ENCODE measurements around the gene FOXK1.
"Not testable (repeated sequence)": the region's sequence is repeated elsewhere in the genome, so short reads cannot be mapped to it uniquely, and the experiment has no call there.

Gene FOXK1

DNA sequence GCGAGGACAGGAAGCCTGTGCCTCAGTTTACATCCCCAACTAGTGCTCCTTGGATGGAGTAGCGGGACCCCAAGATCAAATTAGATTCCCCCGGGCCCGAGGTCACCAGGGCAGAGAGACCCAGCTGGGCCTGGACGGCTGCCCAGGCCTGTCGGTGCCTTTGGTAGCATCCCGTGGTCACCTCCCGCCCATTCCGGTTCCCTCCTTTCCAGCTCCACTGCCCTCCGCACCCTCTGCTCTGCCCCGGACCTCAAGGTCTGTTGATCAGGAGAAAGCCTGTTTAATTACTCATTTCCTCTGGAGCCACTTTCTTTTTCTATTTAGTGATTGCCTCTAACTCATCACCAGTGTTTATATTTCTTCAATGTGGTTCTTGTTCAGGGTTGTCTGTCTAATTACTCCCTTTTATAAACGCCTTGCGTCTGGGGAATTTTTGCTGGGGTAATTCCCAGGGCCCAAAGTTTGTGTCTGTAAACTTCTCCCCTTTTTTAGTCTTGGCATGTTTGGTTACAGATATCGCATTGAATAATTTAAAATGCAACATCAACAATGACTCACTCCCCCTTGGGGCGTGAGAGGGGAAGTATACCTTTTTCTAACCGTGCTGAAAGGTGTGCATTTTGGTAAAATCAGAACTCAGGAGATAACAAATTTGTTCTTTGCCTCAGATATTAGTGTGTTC is 1.9 kb downstream of the FOXK1 start:
- Histone ChIP-seq H3K4me1 (ENCODE audit: control insufficient read depth in 2 of 2, insufficient read depth in 1 of 2, low read depth in 1 of 2, low read length in 2 of 2) (peaks cover 8 to 9% of the 10 kb centered on the region in 2 donors), H4K91ac (ENCODE audit: low read depth, low read length, poor library complexity) (no peak overlapping the region), H3K27ac (replicated peaks; ENCODE audit: low read length) (no peak overlapping the region), H3K27me3 (ENCODE audit: control insufficient read depth in 3 of 3, insufficient read depth in 3 of 3, low read depth in 1 of 3, low read length in 3 of 3) (peaks cover 0 to 5% (median 0%) of the 10 kb centered on the region in 3 experiments), H2BK12ac (ENCODE audit: low read length) (no peak overlapping the region), H3K9me3 (replicated peaks in 1 of 2; ENCODE audit: control insufficient read depth in 2 of 2, insufficient read depth in 1 of 2, low read depth in 1 of 2, low read length in 2 of 2) (peaks cover 2 to 6% of the 10 kb centered on the region in 2 donors), H2BK5ac (ENCODE audit: low read length) (no peak overlapping the region), H4K8ac (ENCODE audit: low read depth, low read length) (no peak overlapping the region), H3K4me2 (ENCODE audit: insufficient read depth, low read length, poor library complexity, severe bottlenecking) (peak overlapping the region; percentile 94), H2BK15ac (ENCODE audit: low read length) (no peak overlapping the region), H3K18ac (ENCODE audit: low read length) (peak overlapping the region; percentile 44), H3K4ac (ENCODE audit: low read length) (no peak overlapping the region), H3K14ac (ENCODE audit: low read length) (no peak overlapping the region), H3K36me3 (replicated peaks in 1 of 2; ENCODE audit: control insufficient read depth in 2 of 2, insufficient read depth in 2 of 2, low read length in 2 of 2) (peaks cover 0 to 20% of the 10 kb centered on the region in 2 donors), H2AFZ (ENCODE audit: low read length) (no peak overlapping the region), H3K79me1 (ENCODE audit: low read depth, low read length) (peaks cover 15% of the 10 kb centered on the region), H2BK120ac (ENCODE audit: low read depth, low read length) (no peak overlapping the region), H3K9ac (ENCODE audit: low read depth, low read length, poor library complexity) (no peak overlapping the region), H3K4me3 (ENCODE audit: low read length in 2 of 2) (peak overlapping the region; percentile 99 to 100), H2AK5ac (ENCODE audit: low read depth, low read length) (peak overlapping the region; percentile 99), H3K23ac (ENCODE audit: low read depth, low read length, poor library complexity) (peak overlapping the region; percentile 93)
- no peak for DNase-seq (ENCODE audit: low spot score)
- WGBS, 2 donors (ENCODE audit: extremely low coverage in 2 of 2, insufficient read length in 2 of 2, insufficient replicate concordance in 1 of 2): no CpG with 5 or more reads among the region's 16 CpGs

- H3K27ac ChIP-seq (replicated peaks; ENCODE audit: low read length): no peak overlapping the region
- no peak for DNase-seq (ENCODE audit: low spot score)
- peaks cover 0 to 26% of the 10 kb centered on the region in 2 donors for H3K36me3 ChIP-seq (replicated peaks in 1 of 2; ENCODE audit: control insufficient read depth in 2 of 2, insufficient read depth in 2 of 2, low read length in 2 of 2)
- no peak overlapping the region for H2BK15ac ChIP-seq (ENCODE audit: low read length)
- H2BK5ac ChIP-seq (ENCODE audit: low read length): no peak overlapping the region
- WGBS, 2 donors (ENCODE audit: extremely low coverage in 2 of 2, insufficient read length in 2 of 2, insufficient replicate concordance in 1 of 2): no CpG with 5 or more reads among the region's 9 CpGs
- H3K27me3 ChIP-seq (ENCODE audit: control insufficient read depth in 3 of 3, insufficient read depth in 3 of 3, low read depth in 1 of 3, low read length in 3 of 3): peaks cover 0 to 5% (median 0%) of the 10 kb centered on the region in 3 experiments
- no peak overlapping the region for H3K9ac ChIP-seq (ENCODE audit: low read depth, low read length, poor library complexity)
- H3K4ac ChIP-seq (ENCODE audit: low read length): no peak overlapping the region
- H2AFZ ChIP-seq (ENCODE audit: low read length): no peak overlapping the region
- H3K4me2 ChIP-seq (ENCODE audit: insufficient read depth, low read length, poor library complexity, severe bottlenecking): no peak overlapping the region
- peaks cover 2 to 6% of the 10 kb centered on the region in 2 donors for H3K9me3 ChIP-seq (replicated peaks in 1 of 2; ENCODE audit: control insufficient read depth in 2 of 2, insufficient read depth in 1 of 2, low read depth in 1 of 2, low read length in 2 of 2)
- no peak overlapping the region for H4K91ac ChIP-seq (ENCODE audit: low read depth, low read length, poor library complexity)
- no peak overlapping the region for H4K8ac ChIP-seq (ENCODE audit: low read depth, low read length)
- peaks cover 18% of the 10 kb centered on the region for H3K79me1 ChIP-seq (ENCODE audit: low read depth, low read length)
- no peak overlapping the region for H3K18ac ChIP-seq (ENCODE audit: low read length)
- H2BK120ac ChIP-seq (ENCODE audit: low read depth, low read length): no peak overlapping the region
- H3K4me3 ChIP-seq (ENCODE audit: low read length in 2 of 2): peak overlapping the region in 1 of 2 donors; percentile 99
- no peak overlapping the region for H2BK12ac ChIP-seq (ENCODE audit: low read length)
- no peak overlapping the region for H3K23ac ChIP-seq (ENCODE audit: low read depth, low read length, poor library complexity)
- H3K4me1 ChIP-seq (ENCODE audit: control insufficient read depth in 2 of 2, insufficient read depth in 1 of 2, low read depth in 1 of 2, low read length in 2 of 2): peaks cover 9% of the 10 kb centered on the region in 2 donors
- no peak overlapping the region for H3K14ac ChIP-seq (ENCODE audit: low read length)
- H2AK5ac ChIP-seq (ENCODE audit: low read depth, low read length): no peak overlapping the region
Measured at GRCh38 chr7:4684846-4685245, 2.8 kb downstream of the FOXK1 start.

DNA sequence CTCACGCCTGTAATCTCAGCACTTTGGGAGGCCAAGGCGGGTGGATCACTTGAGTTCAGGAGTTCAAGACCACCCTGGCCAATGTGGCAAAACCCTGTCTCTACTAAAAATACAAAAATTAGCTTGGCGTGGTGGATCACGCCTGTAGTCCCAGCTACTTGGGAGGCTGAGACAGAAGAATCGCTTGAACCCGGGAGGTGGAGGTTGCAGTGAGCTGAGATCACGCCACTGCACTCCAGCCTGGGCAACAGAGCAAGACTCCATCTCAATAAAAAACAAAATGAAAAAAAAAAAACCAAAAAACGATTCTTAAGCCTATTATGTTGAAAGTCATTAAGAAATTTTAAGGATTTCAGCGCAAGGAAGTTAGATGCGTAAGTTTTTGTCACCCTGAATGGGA is 3.6 kb downstream of the FOXK1 start:
- H2BK12ac ChIP-seq (ENCODE audit: low read length); H3K27ac ChIP-seq (replicated peaks; ENCODE audit: low read length); H3K4me1 ChIP-seq (ENCODE audit: control insufficient read depth in 2 of 2, insufficient read depth in 1 of 2, low read depth in 1 of 2, low read length in 2 of 2); H3K23ac ChIP-seq (ENCODE audit: low read depth, low read length, poor library complexity); H2BK5ac ChIP-seq (ENCODE audit: low read length); H4K8ac ChIP-seq (ENCODE audit: low read depth, low read length); H2AK5ac ChIP-seq (ENCODE audit: low read depth, low read length); H2AFZ ChIP-seq (ENCODE audit: low read length); DNase-seq (ENCODE audit: low spot score); H2BK120ac ChIP-seq (ENCODE audit: low read depth, low read length); H3K4me2 ChIP-seq (ENCODE audit: insufficient read depth, low read length, poor library complexity, severe bottlenecking); H3K27me3 ChIP-seq (ENCODE audit: control insufficient read depth in 3 of 3, insufficient read depth in 3 of 3, low read depth in 1 of 3, low read length in 3 of 3); H3K9me3 ChIP-seq (replicated peaks in 1 of 2; ENCODE audit: control insufficient read depth in 2 of 2, insufficient read depth in 1 of 2, low read depth in 1 of 2, low read length in 2 of 2); H4K91ac ChIP-seq (ENCODE audit: low read depth, low read length, poor library complexity); H3K18ac ChIP-seq (ENCODE audit: low read length); H3K4me3 ChIP-seq (ENCODE audit: low read length in 2 of 2); H3K9ac ChIP-seq (ENCODE audit: low read depth, low read length, poor library complexity); H3K14ac ChIP-seq (ENCODE audit: low read length); H2BK15ac ChIP-seq (ENCODE audit: low read length); H3K4ac ChIP-seq (ENCODE audit: low read length): not testable (repeated sequence)
- Histone ChIP-seq H3K79me1 (ENCODE audit: low read depth, low read length) (peaks cover 20% of the 10 kb centered on the region), H3K36me3 (replicated peaks in 1 of 2; ENCODE audit: control insufficient read depth in 2 of 2, insufficient read depth in 2 of 2, low read length in 2 of 2) (peaks cover 0 to 26% of the 10 kb centered on the region in 2 donors)
- no CpG with 5 or more reads among the region's 10 CpGs for WGBS, 2 donors (ENCODE audit: extremely low coverage in 2 of 2, insufficient read length in 2 of 2, insufficient replicate concordance in 1 of 2)

GRCh38 chr7:4687956-4688355 is 5.9 kb downstream of the FOXK1 start:
- Histone ChIP-seq H3K4me2 (ENCODE audit: insufficient read depth, low read length, poor library complexity, severe bottlenecking) (no peak overlapping the region), H3K4ac (ENCODE audit: low read length) (no peak overlapping the region), H2AFZ (ENCODE audit: low read length) (no peak overlapping the region), H3K27ac (replicated peaks; ENCODE audit: low read length) (no peak overlapping the region), H3K9ac (ENCODE audit: low read depth, low read length, poor library complexity) (no peak overlapping the region), H3K36me3 (replicated peaks in 1 of 2; ENCODE audit: control insufficient read depth in 2 of 2, insufficient read depth in 2 of 2, low read length in 2 of 2) (peaks cover 0 to 30% of the 10 kb centered on the region in 2 donors), H3K27me3 (ENCODE audit: control insufficient read depth in 3 of 3, insufficient read depth in 3 of 3, low read depth in 1 of 3, low read length in 3 of 3) (no peaks in the 10 kb centered on the region), H3K9me3 (replicated peaks in 1 of 2; ENCODE audit: control insufficient read depth in 2 of 2, insufficient read depth in 1 of 2, low read depth in 1 of 2, low read length in 2 of 2) (no peaks in the 10 kb centered on the region), H3K4me3 (ENCODE audit: low read length in 2 of 2) (no peak overlapping the region), H3K4me1 (ENCODE audit: control insufficient read depth in 2 of 2, insufficient read depth in 1 of 2, low read depth in 1 of 2, low read length in 2 of 2) (peaks cover 9 to 10% of the 10 kb centered on the region in 2 donors), H2BK5ac (ENCODE audit: low read length) (no peak overlapping the region), H3K18ac (ENCODE audit: low read length) (no peak overlapping the region), H2AK5ac (ENCODE audit: low read depth, low read length) (no peak overlapping the region), H3K79me1 (ENCODE audit: low read depth, low read length) (peaks cover 17% of the 10 kb centered on the region), H4K8ac (ENCODE audit: low read depth, low read length) (no peak overlapping the region), H3K14ac (ENCODE audit: low read length) (no peak overlapping the region), H2BK120ac (ENCODE audit: low read depth, low read length) (no peak overlapping the region), H2BK12ac (ENCODE audit: low read length) (no peak overlapping the region), H2BK15ac (ENCODE audit: low read length) (no peak overlapping the region), H4K91ac (ENCODE audit: low read depth, low read length, poor library complexity) (no peak overlapping the region), H3K23ac (ENCODE audit: low read depth, low read length, poor library complexity) (no peak overlapping the region)
- no peak for DNase-seq (ENCODE audit: low spot score)
- no CpG with 5 or more reads among the region's 3 CpGs for WGBS, 2 donors (ENCODE audit: extremely low coverage in 2 of 2, insufficient read length in 2 of 2, insufficient replicate concordance in 1 of 2)

Data from neuronal stem cell (in vitro differentiated cells).